GM04503 (cell line): ENCODE measurements around the gene CLUH.

Experiments used
- DNase-seq: peaks from one replicate; pipeline ENCODE4 v3.0.0-alpha.2; 2012; ENCODE audit warnings: low read depth

CLUH gene

DNA sequence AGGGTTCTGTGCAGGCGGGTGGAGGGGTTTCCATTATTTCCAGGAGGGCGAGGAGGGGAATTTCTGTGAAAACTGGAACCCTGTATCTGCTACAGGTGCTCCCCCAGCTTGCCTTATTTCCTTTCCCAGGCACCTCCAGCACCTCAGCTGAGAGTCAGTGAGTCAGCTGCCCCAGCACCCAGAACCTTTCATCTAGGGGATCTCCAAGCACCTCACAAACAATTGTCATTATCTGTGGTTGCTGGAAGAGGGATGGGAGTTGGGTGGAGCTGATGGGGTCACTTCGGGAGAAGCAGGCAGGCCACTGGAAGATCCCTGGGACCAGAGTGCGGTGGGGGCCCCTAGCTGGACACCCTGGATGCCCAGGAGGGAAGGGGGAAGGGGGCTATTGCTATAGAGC is 10.0 kb upstream of the CLUH start:
- no peak for DNase-seq

DNA sequence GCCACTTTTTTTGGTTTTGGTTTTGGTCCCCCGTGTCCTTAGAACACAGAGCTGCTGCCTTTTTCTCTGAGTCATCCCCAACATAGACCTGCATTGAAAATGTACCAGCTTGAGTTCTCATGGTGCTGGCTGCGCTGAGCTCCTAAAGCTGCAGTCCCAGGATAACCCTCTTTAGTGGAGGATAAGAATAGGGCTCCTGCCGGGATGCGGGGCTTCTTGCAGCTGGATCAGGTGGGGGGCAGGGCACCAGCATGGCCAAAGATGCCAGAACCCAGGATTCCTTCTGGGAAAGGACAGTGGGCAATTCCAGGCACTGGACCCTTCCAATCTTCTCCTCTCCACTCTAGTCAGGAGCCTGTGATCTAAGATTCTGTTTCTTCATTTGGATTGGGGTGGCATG is 8.3 kb upstream of the CLUH start:
- DNase-seq = no peak

DNA sequence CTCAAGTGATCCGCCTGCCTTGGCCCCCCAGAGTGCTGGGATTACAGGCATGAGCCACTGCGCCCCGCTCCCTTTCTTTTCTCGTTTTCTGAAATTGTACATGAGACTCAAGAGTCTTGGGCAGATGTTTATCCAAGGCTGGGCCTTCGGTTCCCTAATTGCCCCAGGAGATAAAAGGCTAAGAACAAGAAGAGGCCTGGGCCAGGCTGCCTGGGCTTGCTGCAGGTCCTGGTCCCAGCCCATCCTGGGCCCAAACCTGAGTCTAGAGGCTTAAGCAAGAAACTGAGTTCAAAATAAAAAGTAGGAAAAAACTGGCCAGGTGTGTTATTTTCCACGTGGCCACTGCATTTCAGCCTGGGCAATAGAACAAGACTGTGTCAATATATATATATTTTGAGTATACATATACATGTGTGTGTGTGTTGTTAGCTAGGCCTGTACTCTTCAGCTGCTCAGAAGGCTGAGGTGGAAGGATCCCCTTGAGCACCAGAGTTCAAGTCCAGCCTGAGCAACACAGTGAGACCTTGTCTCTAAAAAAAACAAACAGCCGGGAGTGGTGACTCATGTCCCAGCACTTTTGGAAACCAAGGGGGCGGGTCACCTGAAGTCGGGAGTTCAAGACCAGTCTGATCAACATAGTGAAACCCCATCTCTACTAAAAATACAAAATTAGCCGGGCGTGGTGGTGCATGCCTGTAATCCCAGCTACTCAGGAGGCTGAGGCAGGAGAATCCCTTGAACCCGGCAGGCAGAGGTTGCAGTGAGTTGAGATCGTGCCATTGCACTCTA is 6.8 kb upstream of the CLUH start:
- no peak for DNase-seq

DNA sequence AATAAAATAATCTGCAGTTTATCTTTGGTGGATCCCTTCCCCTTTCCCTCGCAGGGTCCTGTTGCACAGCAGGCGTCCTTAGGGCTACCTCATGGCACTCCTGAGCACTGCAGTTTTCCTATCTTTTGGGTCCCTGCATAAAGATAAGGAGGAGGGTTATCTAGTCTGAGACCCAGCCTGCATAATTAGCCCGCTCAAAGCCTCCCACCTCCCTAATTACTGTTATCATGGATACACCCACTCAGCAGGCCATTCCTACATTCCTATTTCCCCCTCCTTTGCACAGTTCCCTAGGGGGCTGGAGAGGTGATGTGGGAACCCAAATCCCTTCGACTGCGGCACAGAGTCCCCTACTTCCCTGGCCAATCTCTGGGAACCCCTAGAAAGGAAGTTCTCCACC is 5.1 kb upstream of the CLUH start:
- DNase-seq = no peak

DNA sequence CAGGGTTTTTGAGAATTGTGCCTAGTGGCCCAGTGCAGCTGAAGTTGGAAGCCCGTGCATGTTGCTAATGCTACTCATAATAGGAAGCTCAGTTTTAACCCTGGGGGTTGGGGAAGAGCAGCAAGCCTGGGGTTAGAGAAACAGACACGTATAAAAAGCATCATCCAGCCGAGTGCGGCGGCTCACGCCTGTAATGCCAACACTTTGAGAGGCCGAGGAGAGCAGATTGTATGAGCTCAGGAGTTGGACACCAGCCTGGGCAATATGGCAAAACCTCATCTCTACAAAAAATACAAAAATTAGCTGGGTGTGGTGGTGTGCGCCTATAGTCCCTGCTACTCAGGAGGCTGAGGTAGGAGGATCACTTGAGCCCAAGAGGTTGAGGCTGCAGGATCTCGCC is 2.3 kb upstream of the CLUH start:
- DNase-seq = no peak

DNA sequence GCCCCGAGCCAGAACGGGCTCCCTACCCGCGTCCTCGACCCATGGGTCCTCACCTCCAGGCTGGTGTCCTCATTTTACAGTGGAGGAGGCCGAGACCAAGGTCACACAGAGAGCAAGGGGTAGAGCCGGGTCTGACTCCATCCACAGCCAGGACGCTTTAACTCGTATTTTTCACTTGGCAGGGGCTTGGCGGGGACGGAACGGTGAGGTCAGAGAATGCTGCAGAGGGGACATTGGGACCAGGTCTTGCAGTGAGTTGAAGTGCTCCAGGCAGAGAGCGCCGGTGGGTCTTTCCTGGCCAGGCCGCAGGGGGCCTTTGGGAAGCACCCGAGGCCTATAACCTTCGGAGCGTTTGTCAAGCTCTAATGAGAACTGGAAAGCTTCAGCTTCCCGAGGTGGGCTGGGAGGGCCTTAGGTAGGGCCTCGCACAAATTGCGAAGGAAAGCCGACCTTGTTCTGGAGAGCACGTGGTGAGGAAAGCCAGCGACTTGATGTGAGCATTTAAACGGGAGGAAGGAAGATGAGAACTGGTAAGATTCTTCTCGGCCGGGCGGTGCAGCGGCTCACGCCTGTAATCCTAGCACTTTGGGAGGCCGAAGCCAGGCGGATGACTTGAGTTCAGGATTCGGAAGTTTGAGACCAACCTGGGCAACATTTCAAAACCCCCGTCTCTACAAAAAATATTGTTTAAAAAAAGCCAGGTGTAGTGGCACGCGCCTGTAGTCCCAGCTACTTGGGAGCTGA is 908 bp upstream of the CLUH start:
- DNase-seq = no peak

DNA sequence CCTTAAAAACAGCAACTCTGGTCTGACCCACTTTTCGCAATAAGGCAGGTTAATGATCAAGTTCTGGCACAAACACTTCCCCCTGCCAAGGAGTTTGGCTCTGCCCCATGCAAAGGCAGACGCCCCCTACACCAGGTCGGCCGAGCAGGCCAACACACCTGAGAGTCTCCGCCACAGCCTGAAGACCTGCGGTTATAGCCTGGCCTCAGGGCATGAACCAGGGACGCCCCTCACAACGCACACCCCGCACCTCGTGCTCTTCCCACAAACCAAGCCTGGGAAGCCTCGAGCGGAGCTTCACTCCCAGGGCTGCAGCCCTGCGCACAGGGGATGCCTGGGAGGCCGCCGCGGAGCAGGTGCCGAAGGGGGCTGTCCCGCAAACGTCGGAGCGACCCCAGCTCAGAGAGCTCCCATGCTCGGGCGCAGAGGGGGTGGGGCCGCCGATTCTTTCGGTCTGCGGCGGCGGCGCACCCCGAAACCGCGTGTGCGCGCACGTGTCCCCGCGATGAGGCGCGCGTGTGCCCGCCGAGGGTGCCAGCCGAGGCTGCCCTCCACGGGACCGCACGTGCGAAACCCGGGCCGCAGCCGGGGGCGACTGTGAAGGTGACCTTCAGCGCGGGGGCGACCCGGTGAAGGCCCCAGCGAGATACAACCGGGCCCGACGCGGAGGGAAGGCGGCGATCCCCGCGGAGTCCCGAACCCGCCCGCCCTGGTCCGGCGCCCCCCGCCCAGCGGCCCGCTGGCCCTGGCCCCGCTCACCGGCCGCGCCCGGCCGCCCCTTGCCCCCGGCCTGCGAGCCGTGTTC is 559 bp downstream of the CLUH start:
- no peak for DNase-seq

DNA sequence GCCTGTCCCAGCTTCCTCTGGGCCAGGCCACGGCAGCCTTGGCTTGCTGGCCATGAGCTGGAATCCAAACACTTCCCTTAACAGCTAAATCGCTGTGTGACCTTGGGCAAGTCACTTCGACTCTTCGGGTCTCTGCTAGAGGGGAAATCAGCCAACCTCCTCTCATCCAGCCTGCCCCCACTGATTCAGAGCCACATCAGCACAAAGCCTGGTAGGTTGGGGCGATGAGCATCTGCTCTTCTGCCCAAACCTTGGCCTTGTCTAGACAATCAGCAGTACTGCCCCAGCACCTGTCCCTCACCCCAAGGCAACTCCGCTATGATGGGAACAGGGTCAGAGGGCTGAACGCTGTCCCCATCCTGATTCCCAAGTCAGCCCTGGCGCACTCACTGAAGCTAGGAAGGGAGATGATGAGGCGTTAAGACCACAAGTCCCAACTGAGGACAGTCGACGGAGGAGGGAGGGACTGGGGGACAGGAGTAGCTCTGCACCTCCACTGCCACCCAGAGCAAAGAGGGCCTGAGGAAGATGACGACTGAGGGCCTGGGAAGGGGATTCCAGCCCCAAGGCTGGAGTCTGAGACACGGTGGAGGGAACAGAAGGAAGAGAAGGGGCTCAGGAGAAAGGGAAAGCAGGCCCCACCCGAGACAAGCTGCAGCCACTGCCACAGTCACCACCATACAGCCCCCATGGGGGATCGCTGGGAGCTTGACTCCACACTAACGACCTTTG is 1.3 kb downstream of the CLUH start:
- no peak for DNase-seq

DNA sequence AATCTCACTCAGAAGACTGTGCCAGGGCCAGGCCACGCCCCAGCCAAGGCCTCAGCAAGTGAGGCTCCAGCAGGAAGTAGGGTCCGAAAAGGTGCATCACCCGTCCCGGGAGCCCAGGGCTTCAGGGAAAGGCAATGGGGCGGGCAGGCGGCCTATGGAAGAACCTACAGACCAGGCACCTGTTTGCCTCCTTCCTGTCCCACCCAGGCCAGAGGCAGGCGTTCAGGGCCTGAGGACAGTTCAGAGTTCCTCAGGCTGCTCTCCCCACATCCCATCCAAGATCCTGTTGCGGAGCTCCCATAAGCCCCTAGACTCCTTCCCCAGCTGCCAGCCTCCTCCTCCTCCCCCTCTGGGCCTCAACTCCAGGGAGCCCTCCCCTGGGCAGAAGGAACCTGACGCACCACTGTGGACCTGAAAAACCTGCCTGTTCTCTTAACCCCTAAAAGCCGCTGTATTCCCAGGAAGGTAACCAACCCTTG is 2.3 kb downstream of the CLUH start:
- no peak for DNase-seq

DNA sequence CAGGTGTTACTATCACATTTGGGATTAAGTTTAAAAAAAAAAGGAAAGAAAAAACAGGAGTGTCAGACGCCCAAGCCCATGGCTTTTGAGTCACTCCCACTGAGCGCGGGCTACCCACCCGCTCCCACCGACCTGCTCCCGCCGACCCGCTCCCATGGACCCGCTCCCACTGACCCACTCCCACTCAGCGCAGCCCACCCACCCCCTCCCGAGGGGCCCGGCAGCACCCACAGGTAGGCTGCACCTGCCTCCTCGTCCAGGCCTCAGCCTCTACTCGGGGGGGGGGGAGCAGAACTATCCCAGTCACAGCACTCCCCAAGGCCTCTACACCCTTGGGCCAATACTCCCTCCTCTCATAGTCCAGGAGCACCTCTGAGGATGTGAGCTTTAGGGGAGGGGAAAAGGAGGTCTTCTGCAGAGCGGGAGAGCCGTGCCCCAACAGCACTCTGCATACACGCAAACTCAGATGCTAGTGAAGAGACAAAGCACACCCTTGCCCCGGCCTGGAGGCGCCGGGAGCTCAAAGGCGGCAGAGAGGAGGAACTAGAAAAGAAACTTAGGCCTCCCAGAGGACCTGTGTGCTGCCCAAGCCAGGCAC is 2.9 kb downstream of the CLUH start:
- no peak for DNase-seq

DNA sequence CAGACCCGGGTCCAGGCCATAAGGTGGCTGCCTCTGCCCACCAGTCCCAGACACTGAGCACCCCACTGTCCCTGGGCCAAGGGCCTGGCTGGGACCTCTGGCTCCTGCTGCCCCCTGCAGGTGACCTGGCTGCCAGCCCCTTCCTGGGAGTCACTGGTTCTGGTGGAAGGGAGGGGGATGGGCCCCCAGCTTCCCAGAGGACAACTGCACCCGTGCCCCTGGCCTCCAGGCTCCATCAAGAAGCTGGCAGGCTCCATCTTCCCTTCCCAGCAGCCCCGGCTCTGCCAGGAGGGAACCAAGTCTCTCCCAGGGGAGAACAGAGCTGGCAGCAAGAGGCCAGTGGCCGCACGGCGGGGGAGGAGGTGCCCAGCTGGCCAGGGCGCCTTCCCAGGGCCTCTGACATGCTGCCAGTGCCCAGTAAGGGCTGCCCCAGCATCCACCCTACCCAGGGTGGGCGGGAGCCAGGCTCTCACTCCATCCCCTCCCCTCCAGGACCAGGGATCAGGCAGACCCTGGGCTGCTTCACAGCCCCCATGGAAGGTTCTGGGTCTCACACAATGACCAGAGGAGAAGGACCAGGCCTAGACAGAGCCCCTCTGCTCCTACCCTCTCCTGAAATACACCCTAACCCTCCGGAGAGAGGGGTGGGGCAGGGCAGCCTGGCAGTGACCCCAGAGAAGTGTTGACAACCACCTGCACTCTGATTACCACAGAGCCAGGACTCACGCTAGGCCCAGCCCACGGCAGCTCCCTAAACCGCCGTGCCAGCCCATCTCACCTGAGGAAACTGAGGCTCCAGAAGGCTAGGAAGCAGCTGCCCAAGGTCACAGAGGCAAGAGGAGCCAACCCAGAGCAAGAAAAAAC is 3.6 kb downstream of the CLUH start:
- DNase-seq = no peak

DNA sequence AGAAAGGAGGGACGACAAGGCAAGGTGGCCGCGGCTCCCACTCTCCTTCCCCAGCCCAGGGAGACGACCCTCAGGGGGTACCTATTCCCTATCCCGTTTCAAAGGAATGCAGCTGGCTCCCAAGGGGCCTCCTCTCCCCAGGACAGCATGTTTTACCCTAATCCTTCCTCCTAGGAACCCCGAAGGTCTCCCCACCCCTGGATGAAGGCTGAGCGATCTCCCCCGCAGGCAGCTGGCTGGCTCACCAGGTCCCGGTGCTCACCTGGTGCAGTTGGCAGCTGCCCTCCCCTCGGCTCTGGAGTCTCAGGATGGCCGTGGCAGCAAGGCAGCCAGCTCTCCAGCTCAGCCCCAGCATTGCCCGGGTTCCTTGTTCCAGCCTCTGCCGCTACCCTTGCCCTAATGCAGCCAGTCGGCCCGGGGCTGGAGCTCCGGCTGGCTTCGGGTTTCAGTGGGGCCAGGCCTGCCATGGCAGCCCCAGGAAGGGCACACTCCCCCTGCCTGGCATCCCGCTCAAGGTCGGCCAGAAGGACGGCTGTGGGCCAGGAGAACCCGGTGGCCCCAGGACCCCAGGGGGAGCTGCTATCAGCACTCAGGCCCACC is 4.6 kb downstream of the CLUH start:
- no peak for DNase-seq

DNA sequence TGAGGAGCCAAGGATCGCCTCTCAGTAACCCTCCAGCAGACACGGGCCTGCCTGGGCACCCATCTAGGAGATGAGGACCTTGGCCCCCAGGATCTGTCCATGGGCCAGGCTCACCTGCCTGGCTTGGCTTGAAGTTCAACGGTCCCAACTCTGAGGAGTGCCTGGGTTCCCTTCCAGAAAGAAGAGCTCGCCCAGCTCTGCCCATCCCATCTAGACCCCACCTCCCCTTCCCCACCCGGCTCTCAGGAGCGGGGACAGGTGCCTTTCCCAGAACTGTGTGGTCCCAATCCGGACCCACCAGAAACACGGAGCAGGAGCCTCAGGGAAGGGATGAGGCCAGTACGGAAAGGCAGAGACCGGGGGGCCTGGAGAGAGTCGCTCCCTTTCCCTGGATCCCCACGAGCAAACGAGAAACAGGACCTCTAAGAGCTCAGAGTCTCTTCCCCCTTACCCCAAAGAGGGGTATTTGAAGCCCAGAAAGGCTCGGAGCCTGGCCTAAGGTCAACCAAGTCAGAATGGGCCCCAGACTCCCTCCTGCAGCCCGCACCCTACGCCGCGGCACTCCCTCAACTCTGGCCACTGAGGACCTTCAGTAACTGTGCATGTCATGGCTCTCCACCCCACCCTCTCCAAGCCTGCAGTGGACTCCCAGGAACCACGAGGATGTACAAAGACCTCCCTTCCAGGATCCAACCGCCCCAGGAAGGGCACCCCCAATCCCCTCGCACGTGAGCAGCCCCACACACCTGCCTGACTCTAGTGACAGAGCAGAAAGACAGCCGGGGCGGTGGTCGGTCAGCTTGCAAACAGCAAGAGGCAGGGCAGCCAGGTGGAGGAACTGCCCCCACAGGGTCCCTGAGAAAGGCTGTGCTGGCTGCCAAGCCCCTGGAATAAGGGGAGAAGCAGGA is 5.4 kb downstream of the CLUH start:
- no peak for DNase-seq

DNA sequence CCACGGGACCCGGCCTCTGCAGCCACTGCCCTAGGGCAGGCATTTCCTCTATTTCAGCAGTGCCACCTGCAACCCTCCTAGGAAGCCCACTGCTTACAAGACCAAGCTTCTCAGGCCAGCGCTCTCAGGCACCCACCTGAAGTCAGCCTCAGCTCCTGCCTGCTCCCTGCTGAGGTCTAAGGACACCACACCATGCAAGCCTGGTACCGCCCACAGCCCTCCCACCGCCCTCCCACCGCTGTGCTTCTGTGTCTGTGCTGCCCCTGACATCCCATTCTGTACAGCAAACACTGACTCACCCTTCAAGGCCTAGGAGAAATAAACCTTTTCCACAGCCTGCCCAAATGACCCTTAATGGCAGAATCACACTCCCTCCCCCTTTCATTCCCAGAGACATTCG is 6.3 kb downstream of the CLUH start:
- DNase-seq = no peak

DNA sequence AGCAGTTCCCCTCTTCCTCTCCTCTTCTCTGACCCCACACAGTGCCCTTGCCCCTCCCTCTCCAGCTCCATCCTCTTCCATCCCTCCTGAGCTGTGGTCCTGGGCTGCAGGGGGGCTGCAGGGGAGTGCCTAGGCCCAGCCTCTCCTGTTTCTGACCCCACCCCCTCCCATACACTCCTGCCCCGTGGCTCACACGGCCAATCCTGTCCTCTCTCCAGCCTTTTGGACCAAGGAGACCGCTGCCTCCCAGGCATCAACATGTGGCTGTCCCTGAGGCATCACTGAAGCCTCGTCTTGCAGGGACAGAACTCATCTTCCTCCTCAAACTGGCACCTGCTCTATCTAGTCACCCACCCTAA is 6.7 kb downstream of the CLUH start:
- no peak for DNase-seq

DNA sequence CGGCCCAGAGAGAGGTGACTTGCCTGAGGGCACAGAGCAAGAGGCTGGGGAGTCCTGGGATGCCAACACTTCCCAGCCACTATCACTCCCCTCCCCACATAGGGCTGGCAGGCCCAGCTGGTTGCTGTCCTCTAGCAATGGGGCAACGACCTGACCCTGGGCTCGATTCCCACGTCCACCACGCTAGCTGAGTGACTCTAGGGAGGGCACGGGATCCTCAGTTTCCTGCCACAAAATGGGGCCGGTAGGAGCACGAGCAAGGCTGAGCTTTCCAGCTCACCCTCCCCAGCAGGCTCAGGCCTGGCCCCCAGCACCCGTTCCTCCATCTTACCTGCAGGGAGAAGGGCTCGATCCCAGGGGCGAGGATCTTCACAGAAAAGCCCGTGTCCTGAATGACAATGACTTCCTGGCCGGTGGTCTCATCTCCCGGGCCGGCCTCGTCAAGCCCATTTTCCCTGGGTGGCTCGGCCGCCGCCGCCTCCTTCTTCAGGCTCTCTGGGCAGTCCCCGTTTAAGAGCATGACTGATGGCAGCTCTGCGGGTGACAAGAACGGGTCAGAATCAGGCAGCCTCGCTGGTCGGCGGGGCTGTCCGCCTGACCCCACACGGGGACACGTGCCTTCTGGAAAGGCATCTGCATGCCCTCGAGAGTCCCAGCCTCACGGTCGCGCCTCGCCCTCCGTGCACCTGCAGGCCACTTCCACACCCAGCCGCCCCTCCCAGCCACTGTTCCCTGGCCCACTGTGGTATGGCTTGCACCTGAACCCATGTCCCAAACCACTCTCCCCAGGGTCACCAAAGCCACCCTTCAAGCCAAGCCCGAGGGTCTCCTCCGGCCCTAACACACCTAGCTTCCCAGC is 7.3 kb downstream of the CLUH start:
- no peak for DNase-seq

DNA sequence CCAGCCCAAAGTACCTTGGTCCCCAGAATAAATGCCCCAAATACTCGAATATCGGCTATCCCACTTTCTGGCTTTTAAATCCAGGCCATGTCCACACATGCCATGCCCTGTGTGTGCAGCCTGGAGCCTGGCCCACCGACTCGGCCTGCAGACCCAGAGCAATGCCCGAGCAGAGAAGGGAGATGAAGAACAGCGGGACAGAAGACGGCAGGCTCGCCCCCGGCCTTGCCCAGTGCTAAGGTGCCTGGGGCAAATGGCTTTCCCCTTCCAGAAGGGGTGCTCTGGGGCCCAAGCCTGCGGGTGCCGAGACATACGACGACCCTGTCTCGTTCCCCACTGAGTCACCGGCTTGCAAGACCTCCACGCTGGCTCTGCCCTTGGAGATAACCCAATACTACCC is 8.0 kb downstream of the CLUH start:
- DNase-seq = no peak

DNA sequence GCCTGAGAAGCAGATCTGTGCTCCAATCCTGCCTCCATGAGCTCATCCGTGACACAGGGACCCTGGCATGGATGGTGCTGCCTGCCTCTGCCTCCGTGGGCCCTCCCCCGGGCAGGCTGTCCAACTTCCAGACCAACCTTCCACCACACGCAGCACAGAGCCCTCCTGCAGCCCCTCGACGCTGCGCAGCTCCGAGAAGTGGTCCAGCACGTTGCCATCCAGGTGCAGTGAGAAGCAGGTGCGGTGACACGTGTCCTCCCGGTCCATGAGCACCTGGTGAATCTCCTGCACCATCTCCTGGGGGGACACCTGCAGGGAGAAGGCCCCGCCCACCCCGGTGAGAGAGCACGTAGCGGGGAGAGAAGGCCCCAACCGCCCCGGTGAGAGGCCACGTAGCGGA is 8.4 kb downstream of the CLUH start:
- no peak for DNase-seq
